Measurements from ENCODE around the gene CACNA1I. TPM values are rescaled to one million over a fixed set of nuclear protein-coding genes. Genes with fewer than 3 reads are reported as not detected.
A peak's percentile ranks its signal among the peaks of the same experiment; 100 is the strongest.
"Not testable (repeated sequence)": the region's sequence is repeated elsewhere in the genome, so short reads cannot be mapped to it uniquely, and the experiment has no call there.

The CACNA1I gene
- total RNA-seq (under 1 TPM in 3 of 4 donors, not detected in 1; under 0.01 to 0.16 (median 0.14) TPM), polyA plus RNA-seq (under 1 TPM in 1 of 3 donors, not detected in 2; 0.95 TPM)

GRCh38 chr22:39570665-39571064, at the start of gene CACNA1I:
CACNA1I (plus strand) TSS chr22:39570753; CDS start chr22:39570753, 0 bp downstream.
- H3K27me3 ChIP-seq = peaks cover 0 to 12% (median 0%) of the 10 kb centered on the region in 3 donors
- 85 to 87% methylated on average over 14 of the region's 14 CpGs for WGBS, 2 donors
- no peak for DNase-seq

GRCh38 chr22:39521106-39521885, 49.3 kb upstream of the CACNA1I start:
- DNase-seq = peak; percentile 93
- WGBS, 2 donors = 1 to 4% methylated on average over 28 of the region's 28 CpGs
- Histone ChIP-seq H3K36me3 (peaks cover 19 to 52% (median 31%) of the 10 kb centered on the region in 4 donors), H3K4me3 (peak overlapping the region; percentile 80 to 100 (median 96)), H3K4me1 (peaks cover 0 to 59% (median 57%) of the 10 kb centered on the region in 4 donors), H3K27ac (peak overlapping the region; percentile 99 to 100 (median 99))
- H3K27me3 ChIP-seq, H3K9me3 ChIP-seq: not testable (repeated sequence)
- intact Hi-C loops (cut with DNase I) = loop anchor here (5.0 kb wide), 2 partner anchors 169 to 649 kb away; partner anchors contain the start of gene CBX6
- TF ChIP-seq POLR2AphosphoS5 (IDR thresholded peaks at IDR 0.05) = peak in 1 of 4 donors; percentile 52

More at GRCh38 chr22:39570665-39571064, at the start of gene CACNA1I:
- TF ChIP-seq CTCF (IDR thresholded peaks at IDR 0.05) (no peak), EP300 (IDR thresholded peaks at IDR 0.05) (no peak), POLR2A (IDR thresholded peaks at IDR 0.05) (no peak), POLR2AphosphoS5 (IDR thresholded peaks at IDR 0.05) (no peak)
- no peak within 1 kb of the TSS for H3K4me3 ChIP-seq
- no peak within 1 kb of the TSS for H3K27ac ChIP-seq
- no peaks in the 10 kb centered on the region for H3K9me3 ChIP-seq
- H3K36me3 ChIP-seq = no peaks in the 10 kb centered on the region
- intact Hi-C loops (cut with DNase I) = no loop called here
- H3K4me1 ChIP-seq = no peaks in the 10 kb centered on the region

GRCh38 chr22:39522091-39522490, 48.5 kb upstream of the CACNA1I start:
- H3K36me3 ChIP-seq = peaks cover 19 to 47% (median 31%) of the 10 kb centered on the region in 4 donors
- DNase-seq, H3K27me3 ChIP-seq, H3K9me3 ChIP-seq: not testable (repeated sequence)
- peak overlapping the region; percentile 80 to 100 (median 96) for H3K4me3 ChIP-seq
- intact Hi-C loops (cut with DNase I) = loop anchor here (5.0 kb wide), 2 partner anchors 170 to 650 kb away; partner anchors contain the start of gene CBX6
- 9 to 27% methylated on average over 4 to 5 of the region's 5 CpGs for WGBS, 2 donors
- H3K4me1 ChIP-seq = peaks cover 0 to 63% (median 58%) of the 10 kb centered on the region in 4 donors
- H3K27ac ChIP-seq = peak overlapping the region; percentile 99 to 100 (median 99)

GRCh38 chr22:39522567-39523300, 47.8 kb upstream of the CACNA1I start:
- peak overlapping the region; percentile 80 to 100 (median 96) for H3K4me3 ChIP-seq
- H3K4me1 ChIP-seq = peaks cover 0 to 70% (median 64%) of the 10 kb centered on the region in 4 donors
- 4 to 32% methylated on average over 14 of the region's 14 CpGs for WGBS, 2 donors
- H3K27ac ChIP-seq = peak overlapping the region; percentile 99 to 100 (median 99)
- intact Hi-C loops (cut with DNase I) = loop anchor here (5.0 kb wide), 2 partner anchors 170 to 650 kb away; partner anchors contain the start of gene CBX6
- TF ChIP-seq POLR2AphosphoS5 (IDR thresholded peaks at IDR 0.05) (peak; percentile 39 to 73 (median 64)), CTCF (IDR thresholded peaks at IDR 0.05) (no peak), POLR2A (IDR thresholded peaks at IDR 0.05) (peak; percentile 29 to 35), EP300 (IDR thresholded peaks at IDR 0.05) (peak in 1 of 4 donors; percentile 23)
- peak; percentile 90 for DNase-seq
- H3K27me3 ChIP-seq = no peaks in the 10 kb centered on the region
- H3K9me3 ChIP-seq = no peaks in the 10 kb centered on the region
- H3K36me3 ChIP-seq = peaks cover 19 to 42% (median 31%) of the 10 kb centered on the region in 4 donors

GRCh38 chr22:39524089-39524752, 46.3 kb upstream of the CACNA1I start:
- Histone ChIP-seq H3K4me1 (peaks cover 2 to 73% (median 66%) of the 10 kb centered on the region in 4 donors), H3K36me3 (peaks cover 19 to 42% (median 31%) of the 10 kb centered on the region in 4 donors), H3K27me3 (no peaks in the 10 kb centered on the region), H3K4me3 (peak overlapping the region in 3 of 4 donors; percentile 80 to 99 (median 93)), H3K27ac (peak overlapping the region; percentile 99 to 100 (median 99)), H3K9me3 (no peaks in the 10 kb centered on the region)
- no peak for TF ChIP-seq CTCF (IDR thresholded peaks at IDR 0.05)
- TF ChIP-seq POLR2A (IDR thresholded peaks at IDR 0.05) = no peak
- TF ChIP-seq POLR2AphosphoS5 (IDR thresholded peaks at IDR 0.05) = peak in 1 of 4 donors; percentile 10
- WGBS, 2 donors = 57 to 78% methylated on average over 13 of the region's 13 CpGs
- intact Hi-C loops (cut with DNase I) = loop anchor here (5.0 kb wide), 2 partner anchors 172 to 652 kb away; partner anchors contain the start of gene CBX6
- no peak for DNase-seq

Measured in sigmoid colon (tissue), 7 donors.